IMR-90 (cell line): ENCODE measurements around the gene FOXP1.

Experiments used
- BHLHE40 ChIP-seq: fragments of 150-350 bp; IDR thresholded peaks from 2 replicates; pipeline ENCODE4 v1.6.1; 2016; ENCODE audit warnings: mild to moderate bottlenecking, low read depth, low read length
- CEBPB ChIP-seq: IDR thresholded peaks from 2 replicates; pipeline ENCODE4 v1.6.1; 2012; ENCODE audit warnings: low read depth, low read length, improper control_type of control experiment
- CTCF ChIP-seq: conservative IDR thresholded peaks from 2 replicates; pipeline ENCODE4 v1.5.1; 2012; ENCODE audit warnings: mild to moderate bottlenecking, low read depth, low read length, improper control_type of control experiment
- ELK1 ChIP-seq: fragments of 150-350 bp; IDR thresholded peaks from 2 replicates; pipeline ENCODE4 v1.6.1; 2016; ENCODE audit warnings: low read depth, mild to moderate bottlenecking, low read length, moderate library complexity, borderline replicate concordance
- FOS ChIP-seq: fragments of 150-350 bp; IDR thresholded peaks from 2 replicates; pipeline ENCODE4 v1.6.1; 2016; ENCODE audit warnings: low read depth, low read length
- MAZ ChIP-seq: IDR thresholded peaks from 2 replicates; pipeline ENCODE4 v1.6.1; 2012; ENCODE audit warnings: low read depth, mild to moderate bottlenecking, low read length, improper control_type of control experiment, moderate library complexity, borderline replicate concordance
- POLR2A ChIP-seq: IDR thresholded peaks from 2 replicates; pipeline ENCODE4 v1.6.1; 2012; ENCODE audit warnings: mild to moderate bottlenecking, low read depth, low read length
- RAD21 ChIP-seq: IDR thresholded peaks from 2 replicates; pipeline ENCODE4 v1.6.1; 2012; ENCODE audit warnings: low read length, improper control_type of control experiment
- RCOR1 ChIP-seq: IDR thresholded peaks from 2 replicates; pipeline ENCODE4 v1.6.1; 2012; ENCODE audit warnings: mild to moderate bottlenecking, low read length, improper control_type of control experiment; ENCODE audit not compliant: insufficient replicate concordance
- SMC3 ChIP-seq: fragments of 150-350 bp; IDR thresholded peaks from 2 replicates; pipeline ENCODE4 v1.6.1; 2016; ENCODE audit warnings: low read depth, mild to moderate bottlenecking, antibody characterized with exemption, low read length, moderate library complexity
- USF2 ChIP-seq: fragments of 150-350 bp; IDR thresholded peaks from 2 replicates; pipeline ENCODE4 v1.6.1; 2017; ENCODE audit warnings: mild to moderate bottlenecking, antibody characterized with exemption, low read length, low read depth

- no peak for TF ChIP-seq SMC3
- TF ChIP-seq POLR2A: no peak
- TF ChIP-seq CTCF: no peak
- TF ChIP-seq RCOR1: no peak
- TF ChIP-seq MAZ: no peak
- no peak for TF ChIP-seq ELK1
- TF ChIP-seq FOS: no peak
- TF ChIP-seq CEBPB: peak; percentile 61
- TF ChIP-seq RAD21: no peak
- TF ChIP-seq USF2: no peak
- TF ChIP-seq BHLHE40: no peak
Observed at GRCh38 chr3:71599416-71599815, 15.9 kb upstream of the FOXP1 start.
